ENCODE results near the gene CRHR1.

CRHR1 gene

GRCh38 chr17:45824901-45825492 is 40.9 kb downstream of the CRHR1 start:
- no peak for DNase-seq

GRCh38 chr17:45825792-45826191 is 41.7 kb downstream of the CRHR1 start:
- DNase-seq, result no peak

GRCh38 chr17:45826919-45827588 is 42.9 kb downstream of the CRHR1 start:
- no peak for DNase-seq

GRCh38 chr17:45828171-45828570 is 44.1 kb downstream of the CRHR1 start:
- DNase-seq, result no peak

- DNase-seq, result no peak
Observed at GRCh38 chr17:45828582-45829133, 44.5 kb downstream of the CRHR1 start.

- DNase-seq, result no peak
Observed at GRCh38 chr17:45833920-45834319, 49.8 kb downstream of the CRHR1 start.

GRCh38 chr17:45834471-45835396 is 50.6 kb downstream of the CRHR1 start:
- no peak for DNase-seq

GRCh38 chr17:45835481-45835880 is 51.4 kb downstream of the CRHR1 start:
- DNase-seq, result no peak

GRCh38 chr17:45836047-45837044 is 52.2 kb downstream of the CRHR1 start:
- no peak for DNase-seq

- DNase-seq, result no peak
Observed at GRCh38 chr17:45837187-45837586, 53.1 kb downstream of the CRHR1 start.

- DNase-seq, result no peak
Observed at GRCh38 chr17:45837603-45838002, 53.5 kb downstream of the CRHR1 start.

GRCh38 chr17:45838751-45839295 is 54.7 kb downstream of the CRHR1 start:
- no peak for DNase-seq

- DNase-seq, result no peak
Observed at GRCh38 chr17:45839442-45839841, 55.3 kb downstream of the CRHR1 start.

GRCh38 chr17:45841186-45841585 is 57.1 kb downstream of the CRHR1 start:
- no peak for DNase-seq

GRCh38 chr17:45841883-45842525 is 57.9 kb downstream of the CRHR1 start:
- no peak for DNase-seq

- DNase-seq, result no peak
Observed at GRCh38 chr17:45843722-45844121, 59.6 kb downstream of the CRHR1 start.

GRCh38 chr17:45844695-45845375 is 60.7 kb downstream of the CRHR1 start, which contains the start of gene SPPL2C:
SPPL2C (plus strand) TSS chr17:45844881; CDS start chr17:45844907, 26 bp downstream.
- DNase-seq, result no peak

- no peak for DNase-seq
Observed at GRCh38 chr17:45845376-45846185, 61.5 kb downstream of the CRHR1 start.

- no peak for DNase-seq
Observed at GRCh38 chr17:45846223-45846622, 62.1 kb downstream of the CRHR1 start.

GRCh38 chr17:45846646-45847045 is 62.5 kb downstream of the CRHR1 start:
- DNase-seq, result no peak

Measured in activated T-cell treated with anti-CD3 and anti-CD28 coated beads for 4 hours (primary cell).